HepG2 (cell line): ENCODE measurements around the gene ARHGAP9. TPM values are rescaled to one million over a fixed set of nuclear protein-coding genes. Genes with fewer than 3 reads are reported as not detected.
A peak's percentile ranks its signal among the peaks of the same experiment; 100 is the strongest.

Experiments used
- CBFB ChIP-seq: sonication (generic); formaldehyde crosslinking; IDR thresholded peaks from 2 replicates; pipeline ENCODE4 v1.4.0; 2020; ENCODE audit warnings: missing genetic modification reagents
- FOXP4 ChIP-seq: sonication (generic); formaldehyde crosslinking; IDR thresholded peaks from 2 replicates; pipeline ENCODE4 v1.4.0; 2020; ENCODE audit warnings: missing genetic modification reagents
- GMEB1 ChIP-seq: sonication (generic); formaldehyde crosslinking; IDR thresholded peaks from 2 replicates; pipeline ENCODE4 v1.5.1; 2020; ENCODE audit warnings: missing genetic modification reagents, mild to moderate bottlenecking, borderline replicate concordance
- RBFOX2 ChIP-seq: fragments of 200-400 bp; formaldehyde crosslinking; IDR thresholded peaks from 2 replicates; pipeline ENCODE4 v1.6.1; 2017; ENCODE audit warnings: low read depth, mild to moderate bottlenecking, low read length
- RFXAP ChIP-seq: sonication (generic); formaldehyde crosslinking; IDR thresholded peaks from 2 replicates; pipeline ENCODE4 v1.4.0; 2020; ENCODE audit warnings: missing genetic modification reagents, borderline replicate concordance
- SOX5 ChIP-seq: IDR thresholded peaks from 2 replicates; pipeline ENCODE4 v1.6.1; 2016; ENCODE audit warnings: borderline replicate concordance
- SRSF9 ChIP-seq: fragments of 200-400 bp; formaldehyde crosslinking; IDR thresholded peaks from 2 replicates; pipeline ENCODE4 v1.6.1; 2018; ENCODE audit warnings: borderline replicate concordance, mild to moderate bottlenecking, low read depth, low read length; ENCODE audit not compliant: insufficient read depth, poor library complexity, severe bottlenecking
- TAF15 ChIP-seq: fragments of 200-400 bp; formaldehyde crosslinking; IDR thresholded peaks from one replicate; pipeline ENCODE4 v1.6.1; 2018; ENCODE audit warnings: mild to moderate bottlenecking, low read depth, low read length; ENCODE audit not compliant: poor library complexity, severe bottlenecking
- ZFY ChIP-seq: sonication (generic); formaldehyde crosslinking; IDR thresholded peaks from 2 replicates; pipeline ENCODE4 v1.4.0; 2020; ENCODE audit warnings: missing genetic modification reagents
- ZNF460 ChIP-seq: sonication (generic); formaldehyde crosslinking; IDR thresholded peaks from 2 replicates; pipeline ENCODE4 v1.5.1; 2020; ENCODE audit warnings: missing genetic modification reagents, mild to moderate bottlenecking, borderline replicate concordance
- ZNF576 ChIP-seq: sonication (generic); formaldehyde crosslinking; IDR thresholded peaks from 2 replicates; pipeline ENCODE4 v1.4.0; 2020; ENCODE audit warnings: mild to moderate bottlenecking, missing genetic modification reagents
- ZNF772 ChIP-seq: sonication (generic); formaldehyde crosslinking; IDR thresholded peaks from 2 replicates; pipeline ENCODE4 v1.5.0; 2020; ENCODE audit warnings: mild to moderate bottlenecking, missing genetic modification reagents
- polyA plus RNA-seq, 8 experiments: library from polyadenylated mRNA; depleted of rRNA in 3 of 8; stranded (reverse) in 7 of 8; unstranded in 1 of 8; fragments of >200 nt; fragmentation: Illumina TruSeq in 4 of 8; extraction: Trizol in 4 of 8; gene quantifications; 2 replicates each; pipeline versions ENCODE4 v1.2.1 to v1.2.3, GENCODE V29; 2011 to 2016; ENCODE audit warnings: low read depth in 4 of 8, missing spikeins in 1 of 8, mixed read lengths in 1 of 8; ENCODE audit not compliant: insufficient read depth in 1 of 8
- total RNA-seq, 5 experiments: library from RNA; depleted of rRNA; stranded (reverse); fragments of >200 nt; fragmentation: Illumina TruSeq; extraction: Trizol; gene quantifications; 2 replicates each; pipeline ENCODE4 v1.2.3, GENCODE V29; 2016; ENCODE audit warnings: low read depth in 1 of 5
- TF ChIP-seq, protein P1 (sequence below): sonication (generic); formaldehyde crosslinking; conservative IDR thresholded peaks from 2 replicates; pipeline ENCODE4 v1.4.0; 2020; ENCODE audit warnings: mild to moderate bottlenecking, missing genetic modification reagents, moderate library complexity
- TF ChIP-seq, protein P2 (sequence below): sonication (generic); formaldehyde crosslinking; IDR thresholded peaks from 2 replicates; pipeline ENCODE4 v1.8.0; 2022; ENCODE audit warnings: mild to moderate bottlenecking, missing genetic modification reagents, borderline replicate concordance
- TF ChIP-seq, protein P3 (sequence below): sonication (generic); formaldehyde crosslinking; IDR thresholded peaks from 2 replicates; pipeline ENCODE4 v1.4.0; 2020; ENCODE audit warnings: low read depth, missing genetic modification reagents

ARHGAP9 gene
- total and polyA plus RNA-seq, 2 of the 13 experiments (the other 11 are each of a cell fraction or from before 2014, with no cell fraction given): 0.18 to 1.2 TPM

DNA sequence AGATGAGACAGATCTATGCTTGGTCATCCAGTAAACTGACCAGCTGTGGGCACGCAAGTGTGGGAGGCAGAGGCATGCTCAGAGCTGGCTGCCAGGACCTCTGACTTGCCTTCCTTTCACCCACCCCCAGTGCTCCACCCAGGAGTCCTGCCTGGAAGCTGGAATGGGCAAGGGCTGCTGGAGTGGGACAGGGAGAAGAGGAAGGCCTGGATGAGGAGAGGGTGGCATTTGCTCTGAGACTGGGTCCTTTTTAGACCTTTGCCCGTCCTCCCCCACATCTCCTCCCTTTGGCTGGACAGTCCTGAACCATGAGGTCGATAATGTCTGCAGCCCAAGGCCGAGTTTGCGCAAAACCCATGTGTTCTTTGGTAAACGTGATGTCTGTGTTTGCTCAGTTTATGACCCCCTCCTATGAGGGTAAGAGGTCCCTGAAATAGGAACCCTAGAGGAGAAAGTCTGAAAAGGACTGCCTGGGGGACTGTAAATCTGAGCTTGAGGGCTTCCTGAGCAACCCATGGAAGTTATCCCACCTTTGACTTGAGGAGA lies 28.4 kb downstream of the ARHGAP9 start (continued):
- TF ChIP-seq, protein P1, sequence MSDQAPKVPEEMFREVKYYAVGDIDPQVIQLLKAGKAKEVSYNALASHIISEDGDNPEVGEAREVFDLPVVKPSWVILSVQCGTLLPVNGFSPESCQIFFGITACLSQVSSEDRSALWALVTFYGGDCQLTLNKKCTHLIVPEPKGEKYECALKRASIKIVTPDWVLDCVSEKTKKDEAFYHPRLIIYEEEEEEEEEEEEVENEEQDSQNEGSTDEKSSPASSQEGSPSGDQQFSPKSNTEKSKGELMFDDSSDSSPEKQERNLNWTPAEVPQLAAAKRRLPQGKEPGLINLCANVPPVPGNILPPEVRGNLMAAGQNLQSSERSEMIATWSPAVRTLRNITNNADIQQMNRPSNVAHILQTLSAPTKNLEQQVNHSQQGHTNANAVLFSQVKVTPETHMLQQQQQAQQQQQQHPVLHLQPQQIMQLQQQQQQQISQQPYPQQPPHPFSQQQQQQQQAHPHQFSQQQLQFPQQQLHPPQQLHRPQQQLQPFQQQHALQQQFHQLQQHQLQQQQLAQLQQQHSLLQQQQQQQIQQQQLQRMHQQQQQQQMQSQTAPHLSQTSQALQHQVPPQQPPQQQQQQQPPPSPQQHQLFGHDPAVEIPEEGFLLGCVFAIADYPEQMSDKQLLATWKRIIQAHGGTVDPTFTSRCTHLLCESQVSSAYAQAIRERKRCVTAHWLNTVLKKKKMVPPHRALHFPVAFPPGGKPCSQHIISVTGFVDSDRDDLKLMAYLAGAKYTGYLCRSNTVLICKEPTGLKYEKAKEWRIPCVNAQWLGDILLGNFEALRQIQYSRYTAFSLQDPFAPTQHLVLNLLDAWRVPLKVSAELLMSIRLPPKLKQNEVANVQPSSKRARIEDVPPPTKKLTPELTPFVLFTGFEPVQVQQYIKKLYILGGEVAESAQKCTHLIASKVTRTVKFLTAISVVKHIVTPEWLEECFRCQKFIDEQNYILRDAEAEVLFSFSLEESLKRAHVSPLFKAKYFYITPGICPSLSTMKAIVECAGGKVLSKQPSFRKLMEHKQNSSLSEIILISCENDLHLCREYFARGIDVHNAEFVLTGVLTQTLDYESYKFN: peak; percentile 99
- TF ChIP-seq GMEB1: peak; percentile 79; the same call in 1 of the 2 replicates
- TF ChIP-seq RBFOX2: no peak
- peak; percentile 89 for TF ChIP-seq SOX5
- no peak for TF ChIP-seq ZNF576
- peak; percentile 83 for TF ChIP-seq CBFB (CRISPR knock-in tag)
- TF ChIP-seq ZFY: peak; percentile 63; the same call in 1 of the 2 replicates
- TF ChIP-seq RFXAP (CRISPR knock-in tag): no peak
- peak; percentile 31; the same call in 1 of the 2 replicates for TF ChIP-seq ZNF460
- no peak for TF ChIP-seq SRSF9
- TF ChIP-seq TAF15: no peak
- peak; percentile 89; the same call in 1 of the 2 replicates for TF ChIP-seq ZNF772 (CRISPR knock-in tag)
- peak; percentile 90 for TF ChIP-seq FOXP4 (CRISPR knock-in tag)
- TF ChIP-seq, protein P2, sequence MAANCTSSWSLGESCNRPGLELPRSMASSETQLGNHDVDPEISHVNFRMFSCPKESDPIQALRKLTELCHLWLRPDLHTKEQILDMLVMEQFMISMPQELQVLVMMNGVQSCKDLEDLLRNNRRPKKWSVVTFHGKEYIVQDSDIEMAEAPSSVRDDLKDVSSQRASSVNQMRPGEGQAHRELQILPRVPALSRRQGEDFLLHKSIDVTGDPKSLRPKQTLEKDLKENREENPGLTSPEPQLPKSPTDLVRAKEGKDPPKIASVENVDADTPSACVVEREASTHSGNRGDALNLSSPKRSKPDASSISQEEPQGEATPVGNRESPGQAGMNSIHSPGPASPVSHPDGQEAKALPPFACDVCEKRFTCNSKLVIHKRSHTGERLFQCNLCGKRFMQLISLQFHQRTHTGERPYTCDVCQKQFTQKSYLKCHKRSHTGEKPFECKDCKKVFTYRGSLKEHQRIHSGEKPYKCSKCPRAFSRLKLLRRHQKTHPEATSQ (CRISPR knock-in tag): peak; percentile 90; the same call in 1 of the 2 replicates
- TF ChIP-seq, protein P3, sequence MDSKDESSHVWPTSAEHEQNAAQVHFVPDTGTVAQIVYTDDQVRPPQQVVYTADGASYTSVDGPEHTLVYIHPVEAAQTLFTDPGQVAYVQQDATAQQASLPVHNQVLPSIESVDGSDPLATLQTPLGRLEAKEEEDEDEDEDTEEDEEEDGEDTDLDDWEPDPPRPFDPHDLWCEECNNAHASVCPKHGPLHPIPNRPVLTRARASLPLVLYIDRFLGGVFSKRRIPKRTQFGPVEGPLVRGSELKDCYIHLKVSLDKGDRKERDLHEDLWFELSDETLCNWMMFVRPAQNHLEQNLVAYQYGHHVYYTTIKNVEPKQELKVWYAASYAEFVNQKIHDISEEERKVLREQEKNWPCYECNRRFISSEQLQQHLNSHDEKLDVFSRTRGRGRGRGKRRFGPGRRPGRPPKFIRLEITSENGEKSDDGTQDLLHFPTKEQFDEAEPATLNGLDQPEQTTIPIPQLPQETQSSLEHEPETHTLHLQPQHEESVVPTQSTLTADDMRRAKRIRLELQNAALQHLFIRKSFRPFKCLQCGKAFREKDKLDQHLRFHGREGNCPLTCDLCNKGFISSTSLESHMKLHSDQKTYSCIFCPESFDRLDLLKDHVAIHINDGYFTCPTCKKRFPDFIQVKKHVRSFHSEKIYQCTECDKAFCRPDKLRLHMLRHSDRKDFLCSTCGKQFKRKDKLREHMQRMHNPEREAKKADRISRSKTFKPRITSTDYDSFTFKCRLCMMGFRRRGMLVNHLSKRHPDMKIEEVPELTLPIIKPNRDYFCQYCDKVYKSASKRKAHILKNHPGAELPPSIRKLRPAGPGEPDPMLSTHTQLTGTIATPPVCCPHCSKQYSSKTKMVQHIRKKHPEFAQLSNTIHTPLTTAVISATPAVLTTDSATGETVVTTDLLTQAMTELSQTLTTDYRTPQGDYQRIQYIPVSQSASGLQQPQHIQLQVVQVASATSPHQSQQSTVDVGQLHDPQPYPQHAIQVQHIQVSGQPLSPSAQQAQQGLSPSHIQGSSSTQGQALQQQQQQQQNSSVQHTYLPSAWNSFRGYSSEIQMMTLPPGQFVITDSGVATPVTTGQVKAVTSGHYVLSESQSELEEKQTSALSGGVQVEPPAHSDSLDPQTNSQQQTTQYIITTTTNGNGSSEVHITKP: peak; percentile 71
